CD14-positive monocyte (primary cell): ENCODE measurements around the gene CNPPD1. TPM values are rescaled to one million over a fixed set of nuclear protein-coding genes. Genes with fewer than 3 reads are reported as not detected.

Experiments
- DNase-seq, 3 donors: peaks; one replicate each; pipeline ENCODE4 v3.0.0-alpha.2; 2011 to 2022
- H2AFZ ChIP-seq: 2 replicates; pipeline ENCODE4 v1.6.0; 2012; ENCODE audit warnings: mild to moderate bottlenecking, low read depth, low read length, inconsistent platforms; ENCODE audit not compliant: insufficient read depth, poor library complexity, severe bottlenecking
- H3K27ac ChIP-seq, 2 donors: 1 replicate in 1 of 2; 2 replicates in 1 of 2; pipeline ENCODE4 v1.5.1; 2012 to 2013; ENCODE audit warnings: low read length in 2 of 2, control low read depth in 1 of 2, inconsistent platforms in 1 of 2, low read depth in 1 of 2, mild to moderate bottlenecking in 1 of 2
- H3K27me3 ChIP-seq, 2 donors: one replicate each; pipeline versions ENCODE4 v1.6.0 to v1.6.1; 2011 to 2013; ENCODE audit warnings: low read length in 2 of 2; ENCODE audit not compliant: control insufficient read depth in 2 of 2, insufficient read depth in 2 of 2
- H3K36me3 ChIP-seq, 2 donors: replicated peaks in 1 of 2; 1 replicate in 1 of 2; 2 replicates in 1 of 2; pipeline versions ENCODE4 v1.5.1 to v1.6.1; 2012 to 2013; ENCODE audit warnings: low read length in 2 of 2, control low read depth in 1 of 2, inconsistent platforms in 1 of 2, mild to moderate bottlenecking in 1 of 2; ENCODE audit not compliant: insufficient read depth in 2 of 2, control insufficient read depth in 1 of 2
- H3K4me1 ChIP-seq, 2 donors: 1 replicate in 1 of 2; 2 replicates in 1 of 2; pipeline versions ENCODE4 v1.5.1 to v1.6.1; 2012 to 2013; ENCODE audit warnings: low read length in 2 of 2, control low read depth in 1 of 2, inconsistent platforms in 1 of 2, mild to moderate bottlenecking in 1 of 2, moderate library complexity in 1 of 2; ENCODE audit not compliant: insufficient read depth in 2 of 2, control insufficient read depth in 1 of 2
- H3K4me2 ChIP-seq: replicated peaks from 2 replicates; pipeline ENCODE3; 2012; ENCODE audit warnings: low read length, moderate library complexity, mild to moderate bottlenecking; ENCODE audit not compliant: poor library complexity, severe bottlenecking; ENCODE audit errors: extremely low read depth
- H3K4me3 ChIP-seq, 3 experiments: fragments of 200-600 bp in 1 of 3; sonication (generic) in 1 of 3; replicated peaks in 1 of 3; 1 replicate in 2 of 3; 2 replicates in 1 of 3; pipeline ENCODE4 v1.5.1; 2011 to 2013; ENCODE audit warnings: low read length in 3 of 3, mild to moderate bottlenecking in 3 of 3, control low read depth in 2 of 3, low read depth in 2 of 3, inconsistent platforms in 1 of 3, moderate library complexity in 1 of 3
- H3K79me2 ChIP-seq: 2 replicates; pipeline ENCODE4 v1.6.0; 2012; ENCODE audit warnings: mild to moderate bottlenecking, control low read depth, inconsistent platforms, low read length, moderate library complexity; ENCODE audit not compliant: insufficient read depth
- H3K9ac ChIP-seq: 2 replicates; pipeline ENCODE4 v1.6.0; 2017; ENCODE audit warnings: low read length, mild to moderate bottlenecking; ENCODE audit not compliant: insufficient read depth, poor library complexity, severe bottlenecking
- H3K9me3 ChIP-seq, 2 donors: replicated peaks in 1 of 2; 1 replicate in 1 of 2; 2 replicates in 1 of 2; pipeline versions ENCODE4 v1.5.1 to v1.6.1; 2012 to 2013; ENCODE audit warnings: low read length in 2 of 2, control low read depth in 1 of 2; ENCODE audit not compliant: control insufficient read depth in 1 of 2, insufficient read depth in 1 of 2
- H4K20me1 ChIP-seq: 2 replicates; pipeline ENCODE4 v1.6.0; 2012; ENCODE audit warnings: mild to moderate bottlenecking, low read length, control low read depth, moderate library complexity; ENCODE audit not compliant: insufficient read depth
- H3K27ac Mint-ChIP-seq, 7 donors: one replicate each; pipeline ENCODE4 v1.8.0; 2020; ENCODE audit warnings: mild to moderate bottlenecking in 7 of 7, mixed read lengths in 7 of 7, moderate library complexity in 6 of 7, inconsistent platforms in 2 of 7
- H3K27me3 Mint-ChIP-seq, 3 donors: one replicate each; pipeline ENCODE4 v1.8.0; 2021 to 2022; ENCODE audit warnings: low read depth in 3 of 3, mild to moderate bottlenecking in 3 of 3, mixed read lengths in 3 of 3, moderate library complexity in 3 of 3, inconsistent platforms in 1 of 3
- H3K36me3 Mint-ChIP-seq, 2 donors: one replicate each; pipeline ENCODE4 v1.8.0; 2020; ENCODE audit warnings: mixed read lengths in 2 of 2, inconsistent platforms in 1 of 2, mild to moderate bottlenecking in 1 of 2
- H3K4me1 Mint-ChIP-seq: one replicate; pipeline ENCODE4 v1.8.0; 2020; ENCODE audit warnings: mild to moderate bottlenecking, mixed read lengths
- H3K4me3 Mint-ChIP-seq, 2 donors: one replicate each; pipeline ENCODE4 v1.8.0; 2020; ENCODE audit warnings: mild to moderate bottlenecking in 2 of 2, mixed read lengths in 2 of 2, moderate library complexity in 1 of 2
- H3K9me3 Mint-ChIP-seq, 7 donors: one replicate each; pipeline ENCODE4 v1.8.0; 2020 to 2022; ENCODE audit warnings: mixed read lengths in 7 of 7, mild to moderate bottlenecking in 6 of 7, moderate library complexity in 6 of 7, inconsistent platforms in 2 of 7
- CTCF ChIP-seq: fragments of 200-600 bp; IDR thresholded peaks from one replicate; pipeline ENCODE4 v1.8.0; 2022; ENCODE audit warnings: antibody characterized with exemption, mild to moderate bottlenecking
- WGBS: methylation state at CpG from one replicate; pipeline ENCODE4 v1.1.5; 2013; ENCODE audit warnings: missing lambda C conversion rate; ENCODE audit not compliant: insufficient coverage; 5-methylcytosine and 5-hydroxymethylcytosine counted together
- intact Hi-C, 2 donors: fragments of 100-400 bp; cut with micrococcal nuclease; formaldehyde crosslinking; loops; one replicate each; pipeline versions ENCODE4 v1.15.0 to v1.15.1; 2023
- polyA minus RNA-seq: library from RNA; depleted of rRNA, polyadenylated mRNA; stranded (reverse); fragments of >200 nt; gene quantifications from 2 replicates; pipeline ENCODE4 v1.2.3, GENCODE V29; 2012
- polyA plus RNA-seq, 3 donors: library from polyadenylated mRNA; depleted of rRNA in 1 of 3; unstranded in 2 of 3; stranded (reverse) in 1 of 3; fragments of 300-500 nt in 2 of 3; fragments of >200 nt in 1 of 3; fragmentation: Illumina TruSeq in 2 of 3; gene quantifications; 1 replicate in 2 of 3; 2 replicates in 1 of 3; pipeline ENCODE4 v1.2.3, GENCODE V29; 2012 to 2021
- total RNA-seq, 12 experiments: library from RNA in 1 of 12; stranded (reverse) in 1 of 12; fragments of 120-200 nt in 1 of 12; gene quantifications; one replicate each; pipeline ENCODE4 v1.2.4 and lab custom pipeline; 2013 to 2026; ENCODE audit warnings: mixed read lengths in 6 of 12, inconsistent platforms in 1 of 12

Gene CNPPD1
- total RNA-seq (2013): 62.1 TPM
- polyA plus RNA-seq (100 to 1,000 TPM in 1 of 3 donors, 10 to 100 TPM in 2; 68.8 to 109 (median 71.3) TPM), polyA minus RNA-seq (34.6 and 42.0 TPM in 2 replicates), total RNA-seq (lab: John Stamatoyannopoulos, UW) (13.4 to 59.7 (median 48.8) reads per million in 11 experiments)

GRCh38 chr2:219176818-219177551 lies at the start of gene CNPPD1:
Gene CNPPD1, minus strand, starts transcription at chr2:219176925. Its CDS starts 97 bp downstream, at chr2:219176828.
- H3K9me3 Mint-ChIP-seq: no peaks in the 10 kb centered on the region
- no peak for TF ChIP-seq CTCF
- H3K36me3 Mint-ChIP-seq: peaks cover 54 to 62% of the 10 kb centered on the region in 2 donors
- Histone ChIP-seq H3K4me3 (peak within 1 kb of the TSS; percentile 58 to 95 (median 76)), H2AFZ (peak within 1 kb of the TSS; percentile 85), H4K20me1 (peaks cover 70% of the 10 kb centered on the region), H3K9ac (peak within 1 kb of the TSS; percentile 96), H3K36me3 (peaks cover 53 to 65% of the 10 kb centered on the region in 2 donors), H3K4me2 (peak within 1 kb of the TSS; percentile 98), H3K79me2 (peaks cover 56% of the 10 kb centered on the region), H3K27me3 (no peaks in the 10 kb centered on the region), H3K27ac (peak within 1 kb of the TSS; percentile 99), H3K4me1 (peaks cover 41 to 69% of the 10 kb centered on the region in 2 donors), H3K9me3 (no peaks in the 10 kb centered on the region)
- WGBS: under 1% methylated on average over 66 of the region's 69 CpGs
- H3K4me1 Mint-ChIP-seq: peaks cover 68% of the 10 kb centered on the region
- DNase-seq: peak; percentile 68 to 81 (median 72)
- peaks cover 0 to 2% (median 0%) of the 10 kb centered on the region in 3 donors for H3K27me3 Mint-ChIP-seq
- H3K4me3 Mint-ChIP-seq: peak within 1 kb of the TSS; percentile 86 to 95
- intact Hi-C loops: loop anchor here (1.0 to 10.0 kb wide), 5 partner anchors 40 to 428 kb away; partner anchors contain the start of genes ABCB6 (in 1 of the 2), TUBA4A (in 1 of the 2) and TUBA4B (in 1 of the 2)
- H3K27ac Mint-ChIP-seq: peak within 1 kb of the TSS; percentile 98 to 100 (median 99)

GRCh38 chr2:219225350-219225749 lies 48.6 kb upstream of the CNPPD1 start:
- Mint-ChIP-seq H3K36me3 (peaks cover 66 to 73% of the 10 kb centered on the region in 2 donors), H3K4me3 (peak overlapping the region; percentile 27 to 70), H3K27ac (peak overlapping the region; percentile 30 to 84 (median 73)), H3K27me3 (peaks cover 44 to 67% (median 48%) of the 10 kb centered on the region in 3 donors), H3K4me1 (peaks cover 52% of the 10 kb centered on the region), H3K9me3 (peaks cover 0 to 29% (median 11%) of the 10 kb centered on the region in 7 donors)
- Histone ChIP-seq H3K27ac (peak overlapping the region in 1 of 2 donors; percentile 8), H4K20me1 (peaks cover 84% of the 10 kb centered on the region), H3K79me2 (peaks cover 23% of the 10 kb centered on the region), H3K36me3 (peaks cover 45 to 60% of the 10 kb centered on the region in 2 donors), H3K27me3 (peaks cover 0 to 49% of the 10 kb centered on the region in 2 donors), H3K9ac (no peak overlapping the region), H3K4me3 (peak overlapping the region in 1 of 3 experiments; percentile 33), H2AFZ (no peak overlapping the region), H3K9me3 (peaks cover 0 to 5% of the 10 kb centered on the region in 2 donors), H3K4me1 (peaks cover 41 to 44% of the 10 kb centered on the region in 2 donors), H3K4me2 (peak overlapping the region; percentile 38)
- intact Hi-C loops: loop anchor here in 1 of 2 donors (5.0 kb wide), 1 partner anchor 72 kb away; no protein-coding TSS in a partner anchor
- TF ChIP-seq CTCF: no peak
- peak in 2 of 3 donors; percentile 70 to 77 for DNase-seq
- WGBS: 0% methylated on average over 3 of the region's 3 CpGs
